ENCODE results near the gene CCDC187. TPM values are rescaled to one million over a fixed set of nuclear protein-coding genes. Genes with fewer than 3 reads are reported as not detected.

CCDC187 gene
- total and polyA plus RNA-seq, 2 of the 13 experiments (the other 11 are each of a cell fraction or from before 2014, with no cell fraction given): 0.03 to 0.13 TPM

DNA sequence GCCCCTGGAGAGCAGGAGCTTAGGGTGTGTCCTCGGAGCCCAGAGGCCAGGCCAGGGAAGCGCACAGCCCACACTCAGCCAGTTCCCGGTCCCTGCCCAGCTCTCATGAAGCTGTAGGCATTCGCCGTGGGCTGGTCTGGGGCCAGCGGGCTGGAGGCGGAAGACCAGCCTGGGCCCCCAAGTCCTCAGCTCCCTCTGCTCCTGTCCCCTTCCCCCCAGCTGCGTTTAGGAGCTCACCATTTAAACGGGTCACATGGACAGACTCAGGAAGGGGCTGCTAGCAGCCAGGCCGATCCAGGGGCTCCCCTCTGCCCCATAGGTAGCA, 42.2 kb upstream of the CCDC187 start (continued):
- TF ChIP-seq, protein P1, sequence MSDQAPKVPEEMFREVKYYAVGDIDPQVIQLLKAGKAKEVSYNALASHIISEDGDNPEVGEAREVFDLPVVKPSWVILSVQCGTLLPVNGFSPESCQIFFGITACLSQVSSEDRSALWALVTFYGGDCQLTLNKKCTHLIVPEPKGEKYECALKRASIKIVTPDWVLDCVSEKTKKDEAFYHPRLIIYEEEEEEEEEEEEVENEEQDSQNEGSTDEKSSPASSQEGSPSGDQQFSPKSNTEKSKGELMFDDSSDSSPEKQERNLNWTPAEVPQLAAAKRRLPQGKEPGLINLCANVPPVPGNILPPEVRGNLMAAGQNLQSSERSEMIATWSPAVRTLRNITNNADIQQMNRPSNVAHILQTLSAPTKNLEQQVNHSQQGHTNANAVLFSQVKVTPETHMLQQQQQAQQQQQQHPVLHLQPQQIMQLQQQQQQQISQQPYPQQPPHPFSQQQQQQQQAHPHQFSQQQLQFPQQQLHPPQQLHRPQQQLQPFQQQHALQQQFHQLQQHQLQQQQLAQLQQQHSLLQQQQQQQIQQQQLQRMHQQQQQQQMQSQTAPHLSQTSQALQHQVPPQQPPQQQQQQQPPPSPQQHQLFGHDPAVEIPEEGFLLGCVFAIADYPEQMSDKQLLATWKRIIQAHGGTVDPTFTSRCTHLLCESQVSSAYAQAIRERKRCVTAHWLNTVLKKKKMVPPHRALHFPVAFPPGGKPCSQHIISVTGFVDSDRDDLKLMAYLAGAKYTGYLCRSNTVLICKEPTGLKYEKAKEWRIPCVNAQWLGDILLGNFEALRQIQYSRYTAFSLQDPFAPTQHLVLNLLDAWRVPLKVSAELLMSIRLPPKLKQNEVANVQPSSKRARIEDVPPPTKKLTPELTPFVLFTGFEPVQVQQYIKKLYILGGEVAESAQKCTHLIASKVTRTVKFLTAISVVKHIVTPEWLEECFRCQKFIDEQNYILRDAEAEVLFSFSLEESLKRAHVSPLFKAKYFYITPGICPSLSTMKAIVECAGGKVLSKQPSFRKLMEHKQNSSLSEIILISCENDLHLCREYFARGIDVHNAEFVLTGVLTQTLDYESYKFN (CRISPR knock-in tag; conservative IDR thresholded peaks at IDR 0.05): 0 out of 2 replicates have a peak, but pooled peaks have one; percentile 5
- peak; percentile 4 for TF ChIP-seq CBX1 (IDR thresholded peaks at IDR 0.05; ENCODE audit: low read depth)
- TF ChIP-seq, protein P2, sequence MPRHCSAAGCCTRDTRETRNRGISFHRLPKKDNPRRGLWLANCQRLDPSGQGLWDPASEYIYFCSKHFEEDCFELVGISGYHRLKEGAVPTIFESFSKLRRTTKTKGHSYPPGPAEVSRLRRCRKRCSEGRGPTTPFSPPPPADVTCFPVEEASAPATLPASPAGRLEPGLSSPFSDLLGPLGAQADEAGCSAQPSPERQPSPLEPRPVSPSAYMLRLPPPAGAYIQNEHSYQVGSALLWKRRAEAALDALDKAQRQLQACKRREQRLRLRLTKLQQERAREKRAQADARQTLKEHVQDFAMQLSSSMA (CRISPR knock-in tag; IDR thresholded peaks at IDR 0.05): no peak
- TF ChIP-seq, protein P3, sequence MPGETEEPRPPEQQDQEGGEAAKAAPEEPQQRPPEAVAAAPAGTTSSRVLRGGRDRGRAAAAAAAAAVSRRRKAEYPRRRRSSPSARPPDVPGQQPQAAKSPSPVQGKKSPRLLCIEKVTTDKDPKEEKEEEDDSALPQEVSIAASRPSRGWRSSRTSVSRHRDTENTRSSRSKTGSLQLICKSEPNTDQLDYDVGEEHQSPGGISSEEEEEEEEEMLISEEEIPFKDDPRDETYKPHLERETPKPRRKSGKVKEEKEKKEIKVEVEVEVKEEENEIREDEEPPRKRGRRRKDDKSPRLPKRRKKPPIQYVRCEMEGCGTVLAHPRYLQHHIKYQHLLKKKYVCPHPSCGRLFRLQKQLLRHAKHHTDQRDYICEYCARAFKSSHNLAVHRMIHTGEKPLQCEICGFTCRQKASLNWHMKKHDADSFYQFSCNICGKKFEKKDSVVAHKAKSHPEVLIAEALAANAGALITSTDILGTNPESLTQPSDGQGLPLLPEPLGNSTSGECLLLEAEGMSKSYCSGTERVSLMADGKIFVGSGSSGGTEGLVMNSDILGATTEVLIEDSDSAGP (CRISPR knock-in tag; IDR thresholded peaks at IDR 0.05; ENCODE audit: borderline replicate concordance): peak; percentile 0; the same call in 1 of the 2 replicates
